GM12891 (cell line): ENCODE data around the gene GPC5.

ENCODE experiments used
- PAX5 ChIP-seq: IDR thresholded peaks from 2 replicates; pipeline ENCODE4 v1.6.1; 2011; ENCODE audit warnings: low read length, moderate library complexity, mild to moderate bottlenecking; ENCODE audit not compliant: insufficient read depth, severe bottlenecking
- POLR2A ChIP-seq: IDR thresholded peaks from 2 replicates; pipeline ENCODE4 v1.6.1; 2011; ENCODE audit warnings: low read depth, low read length, control low read depth
- POLR2AphosphoS5 ChIP-seq: IDR thresholded peaks from 2 replicates; pipeline ENCODE4 v1.6.1; 2011; ENCODE audit warnings: low read depth, low read length, control low read depth
- POU2F2 ChIP-seq: IDR thresholded peaks from 2 replicates; pipeline ENCODE4 v1.6.1; 2011; ENCODE audit warnings: low read depth, mild to moderate bottlenecking, control low read depth, low read length, moderate library complexity
- SPI1 ChIP-seq: IDR thresholded peaks from 2 replicates; pipeline ENCODE4 v1.6.1; 2011; ENCODE audit warnings: low read depth, low read length, control low read depth
- TAF1 ChIP-seq: IDR thresholded peaks from 2 replicates; pipeline ENCODE4 v1.6.1; 2011; ENCODE audit warnings: low read depth, low read length, control low read depth

- TF ChIP-seq POLR2AphosphoS5 (no peak), POLR2A (no peak), PAX5 (no peak), TAF1 (no peak), SPI1 (no peak), POU2F2 (no peak)
Measured at GRCh38 chr13:91450913-91451312, 52.5 kb downstream of the GPC5 start.
